Esophagus (tissue), 2 donors: Measurements from ENCODE around the gene EPB41L1. TPM values are rescaled to one million over a fixed set of nuclear protein-coding genes. Genes with fewer than 3 reads are reported as not detected.

Experiments
- H3K27ac ChIP-seq, 2 donors: one replicate each; pipeline ENCODE4 v1.5.1; 2013; ENCODE audit warnings: low read depth in 2 of 2, mild to moderate bottlenecking in 2 of 2, inconsistent platforms in 1 of 2, low read length in 1 of 2, moderate library complexity in 1 of 2
- H3K27me3 ChIP-seq, 2 donors: one replicate each; pipeline ENCODE4 v1.6.1; 2013; ENCODE audit warnings: low read length in 2 of 2, control low read depth in 1 of 2, mild to moderate bottlenecking in 1 of 2; ENCODE audit not compliant: insufficient read depth in 2 of 2, control insufficient read depth in 1 of 2
- H3K36me3 ChIP-seq, 2 donors: one replicate each; pipeline ENCODE4 v1.6.1; 2013; ENCODE audit warnings: low read length in 1 of 2; ENCODE audit not compliant: control insufficient read depth in 2 of 2, insufficient read depth in 2 of 2
- H3K4me1 ChIP-seq, 2 donors: one replicate each; pipeline ENCODE4 v1.6.1; 2013; ENCODE audit warnings: low read length in 1 of 2; ENCODE audit not compliant: control insufficient read depth in 2 of 2, insufficient read depth in 2 of 2
- H3K4me3 ChIP-seq, 2 donors: one replicate each; pipeline ENCODE4 v1.5.1; 2013; ENCODE audit warnings: low read length in 2 of 2, mild to moderate bottlenecking in 2 of 2, low read depth in 1 of 2, moderate library complexity in 1 of 2
- H3K9me3 ChIP-seq, 2 donors: one replicate each; pipeline ENCODE4 v1.6.1; 2013; ENCODE audit warnings: mild to moderate bottlenecking in 2 of 2, low read depth in 1 of 2, low read length in 1 of 2, moderate library complexity in 1 of 2; ENCODE audit not compliant: control insufficient read depth in 2 of 2, insufficient read depth in 1 of 2
- WGBS, 2 donors: extraction: QIAGEN DNeasy Blood & Tissue Kit; methylation state at CpG; one replicate each; pipeline ENCODE4 v1.1.7; 2013; 5-methylcytosine and 5-hydroxymethylcytosine counted together
- polyA plus RNA-seq, 2 donors: library from polyadenylated mRNA; stranded (reverse); fragments of 200-250 nt; gene quantifications; one replicate each; pipeline ENCODE4 v1.2.3, GENCODE V29; 2013
- donor health status: healthy with polysubstance abuse.
- donor health status: Bipolar disorder and iron deficiency.

The EPB41L1 gene
- polyA plus RNA-seq, 2 donors: 30.2 to 35.0 TPM

DNA sequence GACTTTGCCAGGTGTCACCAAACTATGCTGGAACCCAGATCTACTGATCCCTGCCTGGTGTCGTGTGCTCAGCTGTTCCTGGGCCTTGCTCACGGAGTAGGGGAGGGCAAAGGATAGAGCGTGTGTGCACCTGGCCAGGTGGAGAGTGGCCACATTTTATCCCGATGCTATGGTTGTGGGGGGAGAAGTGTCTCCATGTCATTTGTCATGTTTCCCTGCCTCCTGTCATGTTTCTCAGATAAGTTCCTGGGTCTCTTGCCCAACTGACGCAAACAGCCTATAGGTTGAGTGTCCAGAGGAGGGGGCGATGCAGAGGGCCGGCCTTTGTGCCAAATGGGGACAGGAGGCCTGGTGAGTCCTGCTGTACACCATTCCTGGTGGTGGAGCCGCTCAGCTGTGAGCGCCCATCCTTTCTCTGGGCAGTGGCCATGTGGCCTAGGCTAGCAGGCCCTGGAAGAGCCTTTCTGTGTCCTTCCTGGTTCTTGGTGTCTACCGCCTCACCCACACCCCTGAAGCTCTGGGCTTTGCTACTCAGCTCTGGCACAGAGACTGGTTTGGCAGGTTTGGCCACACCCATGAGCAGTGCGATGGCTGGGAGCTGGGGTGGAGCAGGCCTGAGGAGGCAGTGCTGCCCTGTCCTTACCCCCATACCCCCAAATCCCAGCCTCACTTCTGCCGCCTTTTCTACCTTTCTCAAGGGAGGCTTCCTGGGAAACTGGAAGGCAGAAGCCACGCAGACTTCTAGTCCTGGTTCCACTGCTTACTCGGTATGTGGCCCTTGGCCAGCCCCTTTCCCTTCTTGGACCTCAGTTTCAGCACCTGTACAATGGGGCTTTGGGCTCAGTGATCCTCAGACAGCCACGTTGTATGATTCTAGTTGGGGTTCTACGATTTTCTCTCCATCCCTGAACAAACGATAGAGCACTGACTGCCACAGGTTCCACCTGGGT lies 32.3 kb upstream of the EPB41L1 start:
- Histone ChIP-seq H3K27ac (peak overlapping the region; percentile 80 to 97), H3K4me1 (peaks cover 11 to 19% of the 10 kb centered on the region in 2 donors), H3K4me3 (no peak overlapping the region), H3K36me3 (peaks cover 3% of the 10 kb centered on the region in 2 donors), H3K27me3 (no peaks in the 10 kb centered on the region), H3K9me3 (no peaks in the 10 kb centered on the region)
- WGBS, 2 donors: 68 to 73% methylated on average over 16 to 17 of the region's 17 CpGs

DNA sequence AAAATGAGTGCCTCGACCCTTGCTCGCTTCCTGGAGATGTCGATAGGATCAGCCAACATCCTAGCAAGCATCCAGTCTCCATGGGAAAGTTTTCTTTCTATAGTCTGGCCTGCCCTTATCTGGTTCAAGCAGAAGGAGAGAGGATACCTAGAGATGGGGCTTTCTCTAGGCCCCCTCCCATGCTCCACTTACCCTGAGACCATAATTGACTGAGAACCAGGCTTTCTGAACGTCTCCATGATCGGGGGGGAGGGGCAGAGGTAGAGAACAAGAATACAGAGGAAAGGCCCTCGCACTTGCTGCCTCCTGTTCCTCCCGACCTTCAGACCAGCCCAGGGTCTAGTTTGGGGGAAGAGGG lies 31.6 kb upstream of the EPB41L1 start:
- H3K4me3 ChIP-seq: no peak overlapping the region
- peak overlapping the region; percentile 80 to 91 for H3K27ac ChIP-seq
- no peaks in the 10 kb centered on the region for H3K9me3 ChIP-seq
- H3K4me1 ChIP-seq: peaks cover 11 to 19% of the 10 kb centered on the region in 2 donors
- H3K36me3 ChIP-seq: peaks cover 3% of the 10 kb centered on the region in 2 donors
- 85% methylated on average over 7 of the region's 7 CpGs for WGBS, 2 donors
- H3K27me3 ChIP-seq: no peaks in the 10 kb centered on the region

DNA sequence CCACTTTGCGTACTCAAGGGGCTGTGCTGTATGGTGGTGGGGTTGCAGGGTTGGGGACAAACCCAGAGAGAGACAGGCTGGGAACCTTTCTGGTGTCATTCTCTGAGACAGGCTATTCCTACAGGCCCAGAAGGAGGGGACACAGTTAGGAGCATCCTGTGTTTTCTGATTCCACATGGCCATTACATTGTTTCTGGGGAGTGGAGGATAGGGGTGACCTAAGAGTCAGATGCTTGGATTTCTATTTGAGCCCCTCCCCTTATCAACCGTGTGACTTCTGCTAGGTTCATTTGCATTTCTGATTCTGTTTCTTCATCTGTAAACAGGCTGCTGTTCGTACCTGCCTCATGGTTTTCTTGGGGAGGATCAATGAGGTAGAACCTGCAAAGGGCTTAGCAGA lies 29.4 kb upstream of the EPB41L1 start:
- H3K9me3 ChIP-seq: no peaks in the 10 kb centered on the region
- peaks cover 0 to 3% of the 10 kb centered on the region in 2 donors for H3K36me3 ChIP-seq
- no peak overlapping the region for H3K27ac ChIP-seq
- no peak overlapping the region for H3K4me3 ChIP-seq
- H3K4me1 ChIP-seq: peaks cover 8 to 19% of the 10 kb centered on the region in 2 donors
- 65 to 68% methylated on average over 3 of the region's 3 CpGs for WGBS, 2 donors
- H3K27me3 ChIP-seq: no peaks in the 10 kb centered on the region

DNA sequence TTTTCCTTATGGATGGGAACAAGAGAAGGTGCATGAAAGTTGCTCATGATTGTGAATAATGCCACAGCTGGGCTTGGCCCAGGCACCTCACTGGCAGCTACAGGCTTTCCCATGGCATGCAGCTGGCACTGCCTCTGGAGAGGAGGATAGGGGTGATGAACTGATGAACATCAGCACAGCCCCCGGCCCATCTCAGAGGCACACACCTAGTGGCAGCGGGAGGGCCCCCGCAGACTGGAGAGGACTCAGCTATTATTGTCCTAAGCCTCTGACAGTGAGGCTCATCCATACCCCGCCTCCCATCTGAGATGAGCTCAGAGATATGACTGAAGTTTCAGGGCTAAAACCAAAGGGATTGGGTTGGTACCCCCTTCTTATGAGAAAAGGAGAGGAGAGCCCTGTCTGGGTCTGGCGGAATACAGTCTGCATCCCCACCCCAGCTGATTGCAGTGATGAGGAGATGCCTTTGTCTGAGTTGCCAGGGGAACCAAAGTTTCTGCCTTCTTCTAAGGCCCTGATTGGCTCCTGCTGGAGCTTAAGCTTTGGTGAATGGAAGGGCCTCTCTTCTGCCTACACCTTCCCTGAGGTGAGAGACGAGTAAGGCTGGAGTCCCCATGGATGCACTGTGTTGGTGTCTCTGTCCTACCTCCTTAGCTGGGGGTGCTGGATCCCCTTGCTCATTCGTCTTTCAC lies 27.6 kb upstream of the EPB41L1 start:
- H3K27me3 ChIP-seq: no peaks in the 10 kb centered on the region
- WGBS, 2 donors: 85 to 92% methylated on average over 7 of the region's 7 CpGs
- H3K36me3 ChIP-seq: peaks cover 0 to 3% of the 10 kb centered on the region in 2 donors
- no peak overlapping the region for H3K4me3 ChIP-seq
- no peak overlapping the region for H3K27ac ChIP-seq
- H3K4me1 ChIP-seq: peaks cover 5 to 9% of the 10 kb centered on the region in 2 donors
- H3K9me3 ChIP-seq: no peaks in the 10 kb centered on the region

DNA sequence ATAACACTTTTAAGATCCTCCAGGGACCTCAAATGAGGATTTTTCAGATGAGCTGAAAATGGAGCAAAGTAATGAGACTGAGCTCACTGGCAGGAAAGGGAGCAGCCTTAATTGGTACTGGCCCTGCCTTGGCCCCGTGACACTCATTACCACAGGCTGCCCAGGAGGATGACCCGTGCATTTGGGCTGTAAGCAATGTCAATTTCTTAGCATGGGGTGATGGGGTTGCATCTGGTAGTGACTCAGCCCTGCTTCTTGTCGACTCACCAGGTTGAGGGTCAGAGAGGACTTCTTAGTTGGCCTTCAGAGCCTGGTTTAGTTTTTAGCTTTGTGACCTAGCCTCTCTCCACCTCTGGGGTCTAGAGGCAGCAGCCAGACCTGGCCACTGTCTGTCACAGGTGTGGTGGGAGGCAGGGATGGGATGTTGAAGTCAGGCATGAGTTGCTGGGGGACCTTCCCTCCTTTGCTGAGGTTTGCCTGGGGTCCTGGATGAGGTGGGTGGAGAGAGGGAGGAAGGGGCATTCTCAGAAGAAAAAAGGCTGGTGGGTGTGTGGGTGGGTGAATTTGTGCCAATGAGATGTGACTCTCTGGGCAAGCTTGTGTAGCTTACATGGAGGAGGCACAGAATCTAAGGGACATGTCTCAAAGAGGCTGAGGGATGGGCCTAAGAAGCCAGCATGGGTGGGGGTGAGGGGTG lies 25.9 kb upstream of the EPB41L1 start:
- 60 to 67% methylated on average over 3 of the region's 3 CpGs for WGBS, 2 donors
- Histone ChIP-seq H3K27me3 (no peaks in the 10 kb centered on the region), H3K4me1 (peaks cover 0 to 2% of the 10 kb centered on the region in 2 donors), H3K4me3 (no peak overlapping the region), H3K27ac (no peak overlapping the region), H3K36me3 (peaks cover 0 to 3% of the 10 kb centered on the region in 2 donors), H3K9me3 (no peaks in the 10 kb centered on the region)

GRCh38 chr20:36129160-36129543 lies 25.4 kb upstream of the EPB41L1 start:
- H3K4me3 ChIP-seq: no peak overlapping the region
- H3K27me3 ChIP-seq: no peaks in the 10 kb centered on the region
- H3K27ac ChIP-seq: no peak overlapping the region
- H3K4me1 ChIP-seq: peaks cover 0 to 2% of the 10 kb centered on the region in 2 donors
- peaks cover 0 to 3% of the 10 kb centered on the region in 2 donors for H3K36me3 ChIP-seq
- H3K9me3 ChIP-seq: no peaks in the 10 kb centered on the region
- WGBS, 2 donors: 75 to 82% methylated on average over 8 of the region's 8 CpGs

DNA sequence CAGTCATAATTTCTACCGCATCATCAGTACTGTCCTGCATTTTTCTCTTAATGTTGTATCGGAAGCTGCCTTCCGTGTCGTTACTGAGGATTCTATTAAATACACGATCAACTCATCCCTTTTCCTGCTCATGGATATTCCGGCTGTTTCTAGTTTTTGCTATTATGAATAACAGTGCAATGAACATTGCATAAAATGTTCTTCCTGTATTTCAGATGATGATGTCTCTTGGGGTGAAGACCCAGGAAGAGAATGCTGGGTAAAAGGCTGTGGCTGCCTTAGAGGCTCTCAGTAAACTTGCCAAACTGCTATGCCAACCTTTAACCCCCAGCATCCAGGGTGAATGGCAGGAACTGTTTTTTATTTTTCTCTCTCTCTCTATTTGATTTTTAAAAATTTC lies 24.1 kb upstream of the EPB41L1 start:
- Histone ChIP-seq H3K36me3 (no peaks in the 10 kb centered on the region), H3K27me3 (no peaks in the 10 kb centered on the region), H3K4me3 (no peak overlapping the region), H3K27ac (no peak overlapping the region), H3K4me1 (peaks cover 0 to 2% of the 10 kb centered on the region in 2 donors), H3K9me3 (no peaks in the 10 kb centered on the region)
- 87 to 90% methylated on average over 6 of the region's 6 CpGs for WGBS, 2 donors

GRCh38 chr20:36132802-36133211 lies 21.7 kb upstream of the EPB41L1 start:
- WGBS, 2 donors: 52 to 62% methylated on average over 5 of the region's 5 CpGs

GRCh38 chr20:36133821-36134220 lies 20.7 kb upstream of the EPB41L1 start:
- H3K27ac ChIP-seq: peak overlapping the region in 1 of 2 donors; percentile 48
- peaks cover 0 to 2% of the 10 kb centered on the region in 2 donors for H3K4me1 ChIP-seq
- H3K27me3 ChIP-seq: no peaks in the 10 kb centered on the region
- H3K4me3 ChIP-seq: no peak overlapping the region
- H3K36me3 ChIP-seq: no peaks in the 10 kb centered on the region
- WGBS, 2 donors: 78 to 86% methylated on average over 2 of the region's 2 CpGs
- no peaks in the 10 kb centered on the region for H3K9me3 ChIP-seq

More at GRCh38 chr20:36132802-36133211, 21.7 kb upstream of the EPB41L1 start:
- H3K9me3 ChIP-seq: no peaks in the 10 kb centered on the region
- H3K4me3 ChIP-seq: no peak overlapping the region
- H3K27ac ChIP-seq: peak overlapping the region; percentile 4 to 51
- no peaks in the 10 kb centered on the region for H3K36me3 ChIP-seq
- H3K27me3 ChIP-seq: no peaks in the 10 kb centered on the region
- peaks cover 0 to 2% of the 10 kb centered on the region in 2 donors for H3K4me1 ChIP-seq
